NCI-H526 treated with DMSO at 0.1 percent for 48 hours (cell line): ENCODE data around the gene FAM180A.

Experiments
- DNase-seq: peaks from one replicate; lab custom pipeline; 2025; lab: John Stamatoyannopoulos, UW

Gene FAM180A

GRCh38 chr7:135771051-135771450 is 22.4 kb upstream of the FAM180A start:
- no peak for DNase-seq

GRCh38 chr7:135770139-135770710 is 21.6 kb upstream of the FAM180A start:
- DNase-seq, result no peak

DNA sequence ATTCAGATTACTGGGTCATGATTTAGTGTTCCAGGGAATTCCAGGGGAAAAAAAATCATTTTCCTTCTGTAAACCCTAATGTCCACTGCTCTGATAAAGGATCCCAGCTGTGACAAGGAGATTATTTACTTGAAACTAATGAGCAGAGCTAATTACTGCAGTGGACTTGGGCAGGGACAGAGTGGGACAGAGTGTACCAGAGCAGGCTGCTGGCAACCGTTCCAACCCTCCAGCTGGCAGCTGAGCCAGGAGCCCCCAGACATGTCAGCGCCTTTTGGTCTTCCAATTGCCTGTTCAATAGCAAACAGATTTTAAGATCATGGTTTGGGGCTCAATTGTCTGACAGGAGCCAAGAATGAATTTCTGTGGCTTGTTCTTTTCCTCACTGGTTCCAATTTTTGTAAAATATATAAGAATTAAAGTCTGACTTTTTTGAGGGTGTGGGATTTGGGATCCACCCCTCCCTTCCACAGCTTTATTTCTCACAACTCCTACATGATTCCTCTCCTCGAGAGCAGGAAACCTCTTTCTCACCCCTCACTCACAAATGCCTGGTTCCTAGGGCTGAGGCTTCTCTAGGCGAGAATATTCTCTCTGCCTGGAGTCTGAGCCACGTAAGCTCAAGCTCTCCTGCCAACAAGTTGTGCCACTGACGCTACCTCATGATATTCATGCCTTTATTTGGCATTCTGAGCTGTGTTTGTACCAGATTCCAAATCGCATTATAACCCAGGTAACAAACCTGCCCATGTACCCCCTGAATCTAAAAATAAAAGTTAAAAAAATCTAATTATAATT is 20.6 kb upstream of the FAM180A start:
- DNase-seq, result no peak

- no peak for DNase-seq
Observed at GRCh38 chr7:135768467-135768866, 19.9 kb upstream of the FAM180A start.

DNA sequence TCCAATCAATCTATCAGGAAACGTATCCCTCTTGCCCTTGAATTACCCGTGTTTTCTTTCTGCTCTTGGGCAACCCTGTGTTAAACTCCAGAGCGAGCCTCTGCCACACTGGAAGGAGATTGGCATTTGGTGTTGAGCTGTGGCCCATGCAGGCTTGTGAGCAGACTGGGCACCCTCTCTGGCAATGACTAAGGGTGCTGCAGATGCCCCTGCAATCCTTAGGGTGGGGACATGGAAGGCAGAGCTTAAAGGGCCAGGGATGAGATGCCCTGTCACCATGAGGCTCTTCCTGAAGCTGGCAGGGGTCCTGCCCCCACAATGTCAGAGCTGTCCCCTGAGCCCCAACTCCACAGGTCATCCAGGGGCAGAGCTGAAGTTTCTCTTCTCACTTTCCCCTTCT is 19.5 kb upstream of the FAM180A start:
- no peak for DNase-seq

DNA sequence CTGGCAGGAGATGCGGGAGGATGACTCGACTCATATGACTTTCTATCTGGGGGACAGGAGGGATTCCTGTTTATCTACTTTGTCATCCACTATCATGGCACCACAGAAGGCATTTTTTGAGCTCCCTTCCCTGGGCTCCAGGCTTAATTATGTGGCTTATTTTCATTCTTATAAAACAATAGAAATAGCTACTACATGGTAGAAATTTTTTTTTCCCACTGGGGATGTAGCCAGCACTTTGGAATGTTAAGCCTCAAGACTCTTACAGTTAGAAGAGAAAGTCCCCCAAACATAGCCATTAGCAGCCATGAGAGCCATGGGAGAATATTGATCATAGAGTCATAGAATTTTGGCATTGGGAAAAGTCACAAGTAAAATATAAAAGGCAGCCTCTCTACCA is 14.6 kb upstream of the FAM180A start:
- no peak for DNase-seq

- no peak for DNase-seq
Observed at GRCh38 chr7:135761751-135762488, 13.3 kb upstream of the FAM180A start.

DNA sequence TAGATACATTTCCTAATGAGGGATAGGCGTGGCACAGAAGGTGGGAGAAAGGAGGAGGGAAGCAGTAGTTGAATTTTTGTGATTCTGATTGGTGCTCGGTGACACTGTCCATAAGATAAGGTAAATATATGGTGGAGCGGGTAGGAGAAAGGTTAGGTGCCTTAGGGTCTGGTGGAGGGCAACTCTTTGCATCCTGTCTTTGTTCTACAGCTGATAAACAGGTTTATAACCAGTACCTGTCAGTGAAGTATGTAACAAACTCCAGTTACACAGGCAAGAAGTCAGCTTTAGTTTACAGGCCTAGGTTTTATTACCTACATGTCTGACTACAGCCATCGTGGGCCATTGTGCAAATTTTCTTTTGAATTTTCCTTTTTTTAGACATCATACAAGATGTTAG is 10.9 kb upstream of the FAM180A start:
- no peak for DNase-seq

DNA sequence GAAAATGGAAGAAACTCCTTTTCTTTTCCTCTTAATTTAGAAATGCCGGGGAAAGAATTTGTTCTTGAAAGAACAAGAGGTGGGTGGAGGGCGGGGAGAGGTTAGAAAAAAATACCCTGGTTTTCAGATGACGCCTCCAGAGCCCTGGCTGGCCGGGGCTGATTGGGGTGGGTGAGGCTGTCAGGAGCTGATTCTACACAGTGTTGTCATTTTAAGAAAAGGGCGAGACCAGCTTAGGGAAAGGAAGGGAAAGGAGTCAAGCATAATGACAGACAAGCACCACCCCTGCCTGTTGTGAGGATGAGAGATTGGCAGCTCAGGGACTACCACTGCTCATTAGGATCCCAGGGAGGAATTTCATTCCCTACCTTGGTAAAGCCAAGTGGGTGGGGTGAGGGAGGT is 9.9 kb upstream of the FAM180A start:
- DNase-seq, result no peak

- no peak for DNase-seq
Observed at GRCh38 chr7:135757719-135758411, 9.3 kb upstream of the FAM180A start.

DNA sequence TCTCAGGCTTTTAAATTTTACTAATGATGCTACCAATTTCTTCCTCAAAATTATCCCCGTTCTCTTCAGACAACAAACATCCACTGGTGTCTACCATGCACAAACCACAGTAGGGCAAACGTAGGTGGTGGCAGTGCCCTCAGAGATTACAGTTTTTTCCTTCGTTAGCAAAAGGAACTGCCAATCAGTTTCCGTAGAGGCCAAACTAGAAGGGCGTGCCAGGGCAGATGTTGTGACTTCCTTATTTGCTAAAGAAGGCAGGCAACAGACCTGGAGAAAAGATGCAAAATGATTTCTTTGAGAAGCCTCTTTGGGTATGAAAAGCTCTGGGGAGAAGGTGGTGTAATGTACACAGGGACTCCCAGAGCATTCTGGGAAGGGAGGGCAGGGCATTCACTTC is 7.6 kb upstream of the FAM180A start:
- no peak for DNase-seq

GRCh38 chr7:135755351-135755753 is 6.7 kb upstream of the FAM180A start:
- no peak for DNase-seq

DNA sequence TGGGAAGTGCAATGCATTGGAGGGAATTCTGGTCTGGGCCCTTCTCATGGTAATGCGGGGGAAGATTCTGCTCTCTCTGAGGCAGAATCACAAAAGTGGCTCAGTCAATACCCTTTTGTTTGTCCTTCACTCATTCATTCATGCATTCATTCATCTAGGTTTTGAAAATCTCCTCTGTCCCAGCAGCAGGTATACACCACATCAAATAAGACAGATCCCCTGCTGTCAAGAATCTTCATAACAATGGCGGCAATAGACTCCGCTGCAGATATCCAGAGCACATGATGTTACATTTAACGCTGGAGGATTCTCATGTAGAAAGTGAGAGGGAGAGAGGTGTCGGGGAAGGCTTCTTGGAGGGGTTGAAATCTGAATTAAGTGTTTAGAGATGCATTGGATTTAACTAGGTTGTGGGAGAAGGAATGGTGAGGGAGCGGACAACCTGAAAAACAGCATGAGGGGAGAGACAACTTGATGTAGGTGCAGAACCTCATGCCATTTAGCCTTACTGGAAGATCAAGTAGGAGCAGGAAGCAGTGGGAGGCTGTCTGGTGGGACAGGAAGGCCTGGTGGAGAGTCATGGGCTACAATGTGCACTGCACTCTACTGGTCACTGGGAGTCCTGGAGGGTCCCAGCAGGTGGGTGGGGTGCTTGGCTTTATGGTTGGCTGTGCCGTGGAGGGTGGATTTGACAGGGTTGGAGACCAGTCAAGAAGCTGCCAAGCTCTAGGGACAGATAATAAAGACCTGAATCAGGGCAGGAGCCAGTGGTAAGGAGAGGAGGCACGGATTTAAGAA is 5.2 kb upstream of the FAM180A start:
- DNase-seq, result no peak

DNA sequence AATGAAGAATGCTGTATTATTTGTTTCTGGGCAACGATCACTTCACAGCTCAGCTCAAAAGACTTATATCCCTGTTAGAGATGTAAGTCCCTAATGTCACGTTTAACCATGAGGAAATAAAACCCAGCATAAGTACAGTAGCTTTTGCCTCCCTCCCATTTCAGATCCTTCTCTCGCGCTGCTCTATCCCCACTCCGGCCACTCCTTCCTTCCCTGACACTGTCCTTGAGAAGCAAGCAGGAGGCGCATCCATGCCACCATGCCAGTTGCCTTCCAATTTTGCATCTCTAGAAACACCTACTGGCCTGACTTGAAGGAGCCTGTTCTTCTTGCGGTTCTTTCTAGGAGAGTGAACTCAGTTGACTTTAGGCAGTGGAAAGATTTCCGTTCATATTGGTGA is 1.2 kb downstream of the FAM180A start:
- no peak for DNase-seq

DNA sequence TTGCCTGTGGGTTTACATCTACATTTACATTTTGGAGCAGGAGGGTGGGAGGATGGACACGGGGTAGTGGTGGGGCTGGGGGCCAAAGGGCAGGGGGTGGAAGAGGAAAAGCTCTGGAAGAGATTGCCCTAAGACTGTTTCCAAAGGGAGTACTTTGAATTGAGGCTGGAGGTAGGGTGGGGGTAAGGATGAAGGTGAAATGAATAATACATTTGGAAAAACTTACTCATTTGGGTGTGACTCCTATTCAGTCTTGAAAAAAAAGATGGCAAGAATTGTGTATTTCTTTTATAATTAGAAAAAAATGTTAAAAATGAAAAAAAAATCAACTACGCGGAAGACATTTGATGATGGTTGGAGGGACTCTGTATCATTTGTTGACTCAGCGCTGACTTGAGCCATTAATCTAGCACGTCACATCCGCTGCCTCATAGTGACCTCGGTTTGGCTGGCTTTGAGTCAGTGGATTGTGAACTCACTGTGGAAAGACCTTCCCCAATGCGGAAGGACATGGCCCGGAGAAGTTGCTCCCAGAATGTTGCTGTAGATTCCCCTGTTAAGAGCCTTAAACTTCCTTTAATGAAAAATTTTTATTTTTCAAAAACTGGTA is 2.8 kb downstream of the FAM180A start:
- no peak for DNase-seq

DNA sequence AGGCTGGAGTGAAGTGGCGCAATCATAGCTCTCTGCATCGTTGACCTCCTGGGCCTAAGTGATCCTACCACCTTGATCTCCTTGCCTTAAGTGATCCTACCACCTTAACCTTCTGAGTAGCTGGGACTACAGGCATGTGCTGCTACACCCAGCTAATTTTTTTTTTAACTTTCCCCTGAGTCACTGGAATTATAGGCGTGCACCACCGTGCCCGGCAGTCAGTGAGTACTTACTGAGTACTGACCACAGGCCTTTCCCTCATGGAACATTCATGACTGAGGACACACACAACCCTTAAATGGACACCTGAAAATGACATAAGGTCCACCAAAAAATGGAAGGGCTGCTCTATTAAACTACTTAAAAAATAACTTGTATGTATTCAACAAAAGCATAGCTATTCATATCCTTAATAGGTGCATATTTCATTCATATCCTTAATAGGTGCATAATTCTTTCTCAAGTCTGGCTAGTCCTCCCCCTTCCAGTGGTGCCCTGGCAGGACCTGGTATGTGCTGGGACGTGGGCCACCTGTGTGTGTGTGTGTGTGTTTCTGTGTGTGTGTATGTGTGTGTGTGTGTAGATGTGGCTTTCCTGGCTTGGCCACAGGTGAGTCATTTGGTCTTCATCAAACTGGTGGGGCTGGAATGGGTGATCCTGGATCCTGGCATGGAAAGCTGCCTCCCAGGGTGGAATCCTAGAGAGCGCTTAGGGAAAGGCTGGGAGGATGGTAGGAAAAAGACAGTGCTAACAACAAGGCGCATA is 3.5 kb downstream of the FAM180A start:
- DNase-seq, result no peak

DNA sequence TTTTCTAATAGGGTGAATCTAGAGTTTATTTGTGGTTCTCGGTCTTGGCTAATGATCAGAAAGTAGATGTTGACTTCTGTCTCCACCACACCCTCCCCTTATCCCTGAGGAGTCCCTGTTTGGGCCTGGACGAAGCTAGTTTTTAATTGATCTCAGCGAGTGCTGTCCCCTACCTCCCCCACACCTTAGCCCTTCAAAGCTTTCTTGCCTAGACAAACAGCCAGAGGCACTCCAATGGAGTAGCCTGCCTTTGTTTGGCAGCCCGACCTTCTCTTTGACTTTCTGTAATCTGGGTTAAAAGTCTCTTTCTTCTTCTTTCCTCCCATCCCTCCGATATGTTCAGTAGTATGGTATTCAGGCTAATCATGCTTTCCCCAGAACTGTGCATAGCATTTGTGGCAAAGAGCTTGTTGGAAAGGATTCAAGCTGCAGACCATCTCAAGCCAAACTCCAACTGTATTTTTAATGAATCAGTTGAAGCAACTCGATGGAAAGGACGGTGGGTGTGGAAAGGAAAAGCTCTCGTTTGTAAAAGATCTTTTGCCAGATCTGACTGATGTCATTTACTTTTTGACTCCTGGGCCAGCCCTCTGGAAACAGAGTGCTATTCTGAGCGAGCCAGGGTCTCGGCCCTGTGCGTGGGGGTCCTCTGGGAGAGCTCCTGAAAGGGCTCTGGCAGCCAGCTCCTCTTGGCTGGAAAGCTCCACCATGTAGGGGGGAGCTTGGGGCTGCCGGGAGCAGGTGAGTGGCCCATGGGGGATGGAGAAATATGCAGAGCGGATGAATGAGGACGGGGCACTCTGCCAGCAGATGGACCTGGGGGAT is 4.5 kb downstream of the FAM180A start:
- no peak for DNase-seq

- no peak for DNase-seq
Observed at GRCh38 chr7:135742371-135742770, 6.2 kb downstream of the FAM180A start.

GRCh38 chr7:135741905-135742304 is 6.7 kb downstream of the FAM180A start:
- DNase-seq, result no peak

GRCh38 chr7:135740889-135741288 is 7.7 kb downstream of the FAM180A start:
- no peak for DNase-seq
